BE2C (cell line): Measurements from ENCODE around the gene OTOF.

Experiments used
- DNase-seq: peaks from one replicate; pipeline ENCODE4 v3.0.0-alpha.2; 2020
- H3K27me3 ChIP-seq: fragments of 250-450 bp; sonication (Bioruptor Pico); 2 replicates; pipeline ENCODE4 v1.5.1; 2020; ENCODE audit warnings: mild to moderate bottlenecking
- H3K36me3 ChIP-seq: fragments of 250-450 bp; sonication (Bioruptor Pico); 2 replicates; pipeline ENCODE4 v1.5.1; 2020; ENCODE audit warnings: mild to moderate bottlenecking
- H3K4me1 ChIP-seq: fragments of 250-450 bp; sonication (Bioruptor Pico); 2 replicates; pipeline ENCODE4 v1.5.1; 2020
- H3K4me3 ChIP-seq: 2 replicates; pipeline ENCODE4 v1.5.1; 2011; ENCODE audit warnings: low read depth, low read length
- H3K9me3 ChIP-seq: fragments of 250-450 bp; sonication (Bioruptor Pico); 2 replicates; pipeline ENCODE4 v1.5.1; 2020
- CTCF ChIP-seq: IDR thresholded peaks from 2 replicates; pipeline ENCODE4 v1.5.1; 2012; ENCODE audit warnings: mild to moderate bottlenecking, low read depth, low read length

OTOF gene

GRCh38 chr2:26477126-26477910 is 606 bp downstream of the OTOF start:
- Histone ChIP-seq H3K4me1 (peaks cover 6% of the 10 kb centered on the region), H3K9me3 (no peaks in the 10 kb centered on the region), H3K36me3 (no peaks in the 10 kb centered on the region), H3K4me3 (no peak overlapping the region), H3K27me3 (no peaks in the 10 kb centered on the region)
- no peak for TF ChIP-seq CTCF
- DNase-seq, result no peak

- TF ChIP-seq CTCF, result no peak
- DNase-seq, result no peak
- H3K36me3 ChIP-seq, result no peaks in the 10 kb centered on the region
- H3K9me3 ChIP-seq, result no peaks in the 10 kb centered on the region
- peaks cover 6% of the 10 kb centered on the region for H3K4me1 ChIP-seq
- H3K4me3 ChIP-seq, result no peak overlapping the region
- no peaks in the 10 kb centered on the region for H3K27me3 ChIP-seq
Observed at GRCh38 chr2:26475832-26476501, 2.0 kb downstream of the OTOF start.

DNA sequence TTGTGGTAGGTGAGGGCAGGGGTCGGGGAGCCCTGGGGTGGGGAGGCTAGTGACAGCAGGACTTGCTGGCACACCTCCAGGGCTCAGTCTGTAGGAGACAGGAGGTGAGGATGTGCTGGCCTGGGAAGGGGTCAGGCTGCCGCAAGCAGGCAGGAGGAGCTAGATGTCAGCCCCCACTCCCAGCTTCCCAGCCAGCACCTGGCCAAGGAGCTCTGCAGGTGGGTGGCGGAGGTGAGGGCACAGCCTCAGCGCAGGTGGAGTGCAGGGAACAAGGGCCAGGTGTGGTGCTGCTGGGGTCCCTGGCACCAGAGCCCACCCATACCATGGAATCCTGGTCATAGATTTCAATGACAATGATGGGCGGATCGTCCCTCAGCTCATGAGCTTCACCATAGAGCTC is 2.9 kb downstream of the OTOF start:
- Histone ChIP-seq H3K4me1 (peaks cover 6% of the 10 kb centered on the region), H3K9me3 (no peaks in the 10 kb centered on the region), H3K27me3 (no peaks in the 10 kb centered on the region), H3K36me3 (no peaks in the 10 kb centered on the region), H3K4me3 (no peak overlapping the region)
- DNase-seq, result no peak
- TF ChIP-seq CTCF, result no peak

DNA sequence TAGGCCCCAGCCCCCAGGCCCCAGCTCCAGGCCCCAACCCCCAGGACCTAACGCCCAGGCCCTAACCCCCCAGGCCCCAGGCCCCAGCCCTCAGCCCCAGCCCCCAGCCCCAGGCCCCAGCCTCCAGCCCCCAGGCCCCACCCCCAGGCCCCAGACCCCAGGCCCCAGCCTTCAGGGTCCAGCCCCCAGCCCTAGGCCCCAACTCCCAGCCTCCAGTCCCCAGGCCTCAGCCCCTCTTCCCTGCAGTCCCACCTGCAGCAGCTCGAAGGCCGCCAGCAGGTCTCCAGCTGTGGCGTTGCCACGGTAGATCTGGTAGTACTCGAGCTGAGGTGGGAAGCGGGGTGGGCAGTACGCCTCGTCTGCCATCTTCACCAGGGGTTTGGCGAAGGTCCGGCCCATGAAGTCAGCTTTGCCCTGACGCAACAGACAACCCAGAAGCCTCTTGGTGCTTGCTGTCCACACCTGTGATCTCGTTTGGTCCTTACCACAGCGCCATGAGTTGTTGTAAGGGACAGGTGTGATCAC is 3.6 kb downstream of the OTOF start:
- Histone ChIP-seq H3K36me3 (no peaks in the 10 kb centered on the region), H3K27me3 (no peaks in the 10 kb centered on the region), H3K4me1 (peaks cover 6% of the 10 kb centered on the region), H3K9me3 (no peaks in the 10 kb centered on the region), H3K4me3 (no peak overlapping the region)
- no peak for TF ChIP-seq CTCF
- no peak for DNase-seq

- no peak overlapping the region for H3K4me3 ChIP-seq
- H3K9me3 ChIP-seq, result no peaks in the 10 kb centered on the region
- H3K36me3 ChIP-seq, result no peaks in the 10 kb centered on the region
- DNase-seq, result no peak
- no peaks in the 10 kb centered on the region for H3K27me3 ChIP-seq
- no peak for TF ChIP-seq CTCF
- peaks cover 6% of the 10 kb centered on the region for H3K4me1 ChIP-seq
Observed at GRCh38 chr2:26473796-26474195, 4.1 kb downstream of the OTOF start.
